Measurements from ENCODE around the gene BLOC1S5.
A peak's percentile ranks its signal among the peaks of the same experiment; 100 is the strongest.
"Not testable (repeated sequence)": the region's sequence is repeated elsewhere in the genome, so short reads cannot be mapped to it uniquely, and the experiment has no call there.

Gene BLOC1S5

GRCh38 chr6:8082572-8082953, 18.4 kb upstream of the BLOC1S5 start:
- no peak for DNase-seq (ENCODE audit: low spot score)

- DNase-seq (ENCODE audit: low spot score): peak; percentile 75
These were observed 16.4 kb upstream of the BLOC1S5 start for GRCh38 chr6:8080362-8081151.

GRCh38 chr6:8079126-8079525, 14.9 kb upstream of the BLOC1S5 start:
- DNase-seq (ENCODE audit: low spot score): no peak

- no peak for DNase-seq (ENCODE audit: low spot score)
These were observed 13.8 kb upstream of the BLOC1S5 start for GRCh38 chr6:8077991-8078390.

DNA sequence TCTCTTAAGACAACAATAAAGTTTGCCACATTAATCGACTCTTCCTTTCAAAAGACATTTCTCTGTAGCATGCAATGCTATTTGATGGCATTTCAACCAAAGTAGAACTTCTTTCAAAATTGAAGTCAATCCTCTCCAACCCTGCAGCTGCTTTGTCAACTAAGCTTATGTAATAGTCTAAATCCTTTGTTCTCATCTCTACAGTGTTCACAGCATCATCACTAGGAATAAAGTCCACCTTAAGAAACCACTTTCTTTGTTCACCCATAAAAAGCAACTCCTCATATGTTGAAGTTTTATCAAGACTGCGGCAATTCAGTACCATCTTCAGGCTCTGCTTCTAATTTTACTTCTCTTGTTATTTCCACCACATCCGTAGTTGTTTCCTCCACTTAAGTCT, 11.5 kb upstream of the BLOC1S5 start:
- no peak for DNase-seq (ENCODE audit: low spot score)

DNA sequence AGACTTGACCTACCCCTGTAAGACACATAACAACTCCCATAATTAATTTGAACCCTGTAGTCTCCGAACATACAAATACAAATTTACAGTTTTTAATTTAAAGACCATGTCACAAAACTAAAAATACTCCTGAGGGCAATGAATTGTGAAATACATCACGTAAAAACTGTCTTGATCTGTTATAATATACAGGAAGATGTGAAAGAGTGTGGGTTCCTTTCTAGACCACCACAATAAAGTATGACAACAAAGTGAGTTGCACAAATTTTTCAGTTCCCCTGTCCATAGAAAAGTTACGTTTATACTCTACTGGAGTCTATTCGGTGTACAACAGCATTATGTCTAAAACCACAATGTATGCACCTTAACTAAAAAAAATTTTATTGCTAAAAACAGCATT, 11.0 kb upstream of the BLOC1S5 start:
- DNase-seq (ENCODE audit: low spot score): no peak

- DNase-seq (ENCODE audit: low spot score): peak; percentile 58
These were observed 10.0 kb upstream of the BLOC1S5 start for GRCh38 chr6:8074213-8074612.

- no peak for DNase-seq (ENCODE audit: low spot score)
These were observed 9.6 kb upstream of the BLOC1S5 start for GRCh38 chr6:8073758-8074157.

DNA sequence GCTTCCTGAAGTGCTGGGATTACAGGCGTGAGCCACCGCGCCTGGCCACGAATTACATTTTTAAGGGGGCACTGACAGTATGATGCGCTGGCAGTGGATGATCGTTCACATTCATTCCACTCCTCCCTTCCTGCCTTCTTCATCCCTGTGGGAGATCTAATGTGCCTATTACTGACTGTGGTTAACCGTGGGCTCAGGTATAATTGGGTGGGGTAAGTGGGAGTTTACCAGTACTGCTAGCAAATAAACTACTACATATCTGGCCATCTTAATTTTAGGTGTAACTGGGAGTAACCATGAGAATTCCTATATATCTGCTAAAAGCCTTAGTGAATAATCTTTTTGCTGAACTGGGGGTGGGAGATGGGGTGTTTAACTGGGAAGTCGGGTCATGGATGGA, 6.5 kb upstream of the BLOC1S5 start:
- no peak for DNase-seq (ENCODE audit: low spot score)

GRCh38 chr6:8069631-8070284, 5.6 kb upstream of the BLOC1S5 start:
- DNase-seq (ENCODE audit: low spot score): no peak

GRCh38 chr6:8069151-8069550, 5.0 kb upstream of the BLOC1S5 start:
- no peak for DNase-seq (ENCODE audit: low spot score)

DNA sequence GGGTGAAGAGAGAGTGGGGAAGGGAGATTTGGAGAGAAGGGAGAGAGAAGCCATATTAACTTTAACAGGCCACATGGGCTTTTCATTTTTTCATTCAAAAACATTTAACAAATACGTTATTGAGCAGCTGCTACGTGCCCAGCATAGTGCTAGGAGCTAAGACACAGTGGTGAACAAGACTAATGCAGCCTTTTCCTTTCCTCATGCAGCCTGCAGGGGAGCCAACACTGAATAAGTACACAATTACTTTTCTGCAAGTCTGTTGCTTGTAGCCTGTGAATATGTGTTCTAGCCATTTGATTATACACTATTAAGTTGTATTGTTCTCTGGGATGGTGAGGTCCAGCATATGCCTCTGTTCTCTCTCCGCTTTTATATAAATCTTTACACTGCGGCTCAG, 1.9 kb upstream of the BLOC1S5 start:
- DNase-seq (ENCODE audit: low spot score): no peak

DNA sequence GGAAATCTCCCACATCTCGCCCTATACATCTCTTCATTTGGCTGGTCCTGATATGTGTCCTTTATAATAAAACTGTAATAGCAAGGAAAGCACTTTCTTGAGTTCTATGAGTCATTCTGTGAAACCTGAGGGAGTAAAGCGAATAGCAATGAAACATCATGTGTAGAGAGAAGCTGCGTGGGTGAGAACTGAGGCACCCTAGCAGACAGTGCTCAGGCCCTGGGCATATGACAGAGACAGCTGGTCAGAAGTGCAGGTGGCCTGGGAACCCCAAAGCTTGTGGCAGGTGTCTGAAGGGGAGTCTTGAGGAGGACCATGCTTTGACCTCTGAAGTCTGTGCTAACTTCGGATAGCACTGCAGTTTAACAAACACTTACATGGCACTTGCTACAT, 1.3 kb upstream of the BLOC1S5 start:
- no peak for DNase-seq (ENCODE audit: low spot score)

DNA sequence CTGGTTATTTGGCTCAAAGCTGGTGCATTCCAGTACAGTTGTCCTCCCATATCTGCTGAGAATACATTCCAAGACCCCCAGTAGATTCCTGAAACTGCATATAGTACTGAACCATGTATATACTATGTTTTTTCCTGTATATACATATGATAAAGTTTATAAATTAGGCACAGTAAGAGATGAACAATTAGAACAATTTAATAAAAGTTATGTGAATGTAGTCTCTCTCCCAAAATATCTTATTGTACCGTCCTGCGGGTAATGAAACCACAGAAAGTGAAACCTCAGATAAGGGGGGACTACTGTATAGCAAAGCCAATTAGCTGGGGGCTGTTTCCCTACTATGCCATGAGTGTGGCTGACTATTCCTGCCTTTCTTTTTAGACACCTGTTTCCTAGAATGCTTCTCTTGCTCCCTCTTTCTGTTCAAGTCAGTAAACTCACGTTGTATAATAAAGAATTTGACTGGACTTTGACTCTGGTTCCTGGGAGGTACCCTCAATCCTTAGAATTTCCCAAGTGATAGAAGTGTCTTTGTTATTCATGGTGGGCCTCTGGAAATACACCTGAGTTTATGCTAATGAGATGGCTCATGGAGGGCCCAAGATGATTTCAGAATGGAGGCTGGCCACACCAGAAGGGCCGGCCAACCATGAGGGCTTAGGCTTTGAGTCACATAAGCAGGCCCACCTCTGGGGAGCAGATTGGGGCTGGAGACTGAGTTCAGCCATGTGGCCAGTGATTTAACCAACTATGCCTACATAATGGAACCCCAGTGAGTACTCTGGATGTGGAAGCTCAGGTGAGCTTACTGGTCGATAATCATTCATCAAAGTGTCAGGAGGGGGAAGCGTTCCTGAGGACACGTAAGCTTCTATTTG, 689 bp upstream of the BLOC1S5 start:
- DNase-seq (ENCODE audit: low spot score): no peak

- DNase-seq (ENCODE audit: low spot score): no peak
These were observed 2.5 kb downstream of the BLOC1S5 start for GRCh38 chr6:8061736-8062135.

- no peak for DNase-seq (ENCODE audit: low spot score)
These were observed 3.8 kb downstream of the BLOC1S5 start for GRCh38 chr6:8060346-8060745.

DNA sequence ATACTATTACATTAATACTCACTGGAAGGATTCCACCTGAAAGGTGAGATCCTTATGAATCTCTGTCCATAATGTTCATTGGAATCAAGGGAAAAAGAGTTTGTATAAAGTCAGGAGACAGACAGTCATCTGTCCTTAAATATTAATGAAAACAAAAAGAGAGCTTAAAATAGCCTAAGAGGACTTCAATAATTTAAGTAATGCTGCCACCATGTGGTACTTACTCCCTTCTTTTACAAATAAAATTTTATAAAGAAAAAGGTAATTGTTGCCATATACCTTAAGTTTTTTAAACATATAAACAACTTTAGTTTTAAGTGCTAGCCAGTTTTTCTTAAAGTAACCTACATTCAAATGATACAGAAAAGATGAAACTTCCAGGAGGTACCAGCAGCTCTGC, 5.1 kb downstream of the BLOC1S5 start:
- peak; percentile 45 for DNase-seq (ENCODE audit: low spot score)

DNA sequence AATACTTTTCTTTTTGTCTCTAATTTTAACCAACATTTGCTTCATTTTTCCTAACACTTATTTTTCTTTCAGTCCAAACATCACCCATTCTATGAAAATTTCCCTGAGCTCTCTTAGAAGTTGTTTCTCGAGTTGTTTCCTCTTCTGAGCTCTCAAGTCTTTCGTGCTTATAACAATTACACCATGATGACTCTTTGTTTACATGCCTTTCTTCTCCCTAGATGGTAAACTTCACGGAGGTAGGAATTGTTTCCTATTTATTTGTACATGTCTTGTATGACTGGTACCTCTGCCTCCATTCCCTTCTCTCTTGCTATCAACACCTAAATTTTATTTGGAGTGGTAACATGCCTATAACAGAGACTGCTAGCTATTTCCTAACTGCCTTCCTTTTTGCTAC, 6.4 kb downstream of the BLOC1S5 start:
- DNase-seq (ENCODE audit: low spot score): no peak

- DNase-seq (ENCODE audit: low spot score): no peak
These were observed 6.9 kb downstream of the BLOC1S5 start for GRCh38 chr6:8057263-8057662.

GRCh38 chr6:8054276-8054675, 9.9 kb downstream of the BLOC1S5 start:
- no peak for DNase-seq (ENCODE audit: low spot score)

- no peak for DNase-seq (ENCODE audit: low spot score)
These were observed 16.5 kb downstream of the BLOC1S5 start for GRCh38 chr6:8047541-8048292.

DNA sequence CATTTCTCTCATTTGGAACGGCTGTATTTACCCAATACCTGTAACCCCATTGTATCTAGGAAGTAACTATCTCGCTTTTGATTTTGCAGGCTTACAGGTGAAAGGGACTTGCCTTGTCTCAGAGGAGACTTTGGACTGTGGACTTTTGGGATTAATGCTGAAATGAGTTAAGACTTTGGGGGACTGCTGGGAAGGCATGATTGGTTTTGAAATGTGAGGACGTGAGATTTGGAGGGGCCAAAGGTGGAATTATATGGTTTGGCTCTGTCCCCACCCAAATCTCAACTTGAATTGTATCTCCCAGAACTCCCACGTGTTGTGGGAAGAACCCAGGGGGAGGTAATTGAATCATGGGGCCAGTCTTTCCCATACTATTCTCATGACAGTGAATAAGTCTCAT, 18.4 kb downstream of the BLOC1S5 start:
- DNase-seq (ENCODE audit: low spot score): not testable (repeated sequence)

Measured in GM03348 (cell line).